Tibial artery (tissue), 4 donors: ENCODE measurements around the gene ZFX.
"Not testable (repeated sequence)": the region's sequence is repeated elsewhere in the genome, so short reads cannot be mapped to it uniquely, and the experiment has no call there.

Experiments used
- DNase-seq, 2 donors: peaks; one replicate each; pipeline ENCODE4 v3.0.0-alpha.2; 2019
- H3K27ac ChIP-seq, 2 donors: fragments of 200-600 bp; sonication (generic) in 1 of 2; 1 replicate in 1 of 2; 2 replicates in 1 of 2; pipeline ENCODE4 v1.5.1; 2018 to 2019; ENCODE audit warnings: mild to moderate bottlenecking in 1 of 2
- H3K27me3 ChIP-seq, 2 donors: fragments of 200-600 bp; sonication (generic) in 1 of 2; one replicate each; pipeline versions ENCODE4 v1.5.1 to v1.6.0; 2016 to 2019
- H3K36me3 ChIP-seq, 3 donors: fragments of 200-600 bp; sonication (generic) in 2 of 3; one replicate each; pipeline ENCODE4 v1.5.1; 2016 to 2019; ENCODE audit warnings: mild to moderate bottlenecking in 2 of 3
- H3K4me1 ChIP-seq, 4 donors: fragments of 200-600 bp; sonication (generic) in 2 of 4; 1 replicate in 3 of 4; 2 replicates in 1 of 4; pipeline ENCODE4 v1.5.1; 2016 to 2019
- H3K4me3 ChIP-seq, 2 donors: fragments of 200-600 bp; sonication (generic) in 1 of 2; 1 replicate in 1 of 2; 2 replicates in 1 of 2; pipeline ENCODE4 v1.5.1; 2018 to 2019; ENCODE audit warnings: mild to moderate bottlenecking in 2 of 2
- H3K9me3 ChIP-seq, 3 donors: fragments of 200-600 bp; sonication (generic) in 1 of 3; one replicate each; pipeline ENCODE4 v1.5.1; 2016 to 2019
- CTCF ChIP-seq, 2 experiments: fragments of 200-600 bp in 1 of 2; fragments of 450-650 bp in 1 of 2; IDR thresholded peaks; one replicate each; pipeline ENCODE4 v1.5.1; 2017 to 2019; ENCODE audit warnings: antibody characterized with exemption in 2 of 2, mild to moderate bottlenecking in 1 of 2, moderate library complexity in 1 of 2
- intact Hi-C: fragments of 100-400 bp; cut with DNase I; formaldehyde crosslinking; loops from one replicate; pipeline ENCODE4 v1.15.0; 2023; ENCODE audit warnings: low total_unique reads

Gene ZFX

GRCh38 chrX:24124244-24124799, 25.2 kb upstream of the ZFX start:
- no peaks in the 10 kb centered on the region for H3K9me3 ChIP-seq
- H3K4me3 ChIP-seq, result no peak overlapping the region
- intact Hi-C loops, result no loop called here
- no peaks in the 10 kb centered on the region for H3K36me3 ChIP-seq
- H3K27me3 ChIP-seq, result no peaks in the 10 kb centered on the region
- no peak for TF ChIP-seq CTCF (IDR thresholded peaks at IDR 0.05)
- no peak overlapping the region for H3K27ac ChIP-seq
- DNase-seq, result no peak
- no peaks in the 10 kb centered on the region for H3K4me1 ChIP-seq

- no peak overlapping the region for H3K4me3 ChIP-seq
- intact Hi-C loops, result no loop called here
- no peaks in the 10 kb centered on the region for H3K36me3 ChIP-seq
- H3K27me3 ChIP-seq, result no peaks in the 10 kb centered on the region
- no peaks in the 10 kb centered on the region for H3K9me3 ChIP-seq
- H3K27ac ChIP-seq, result no peak overlapping the region
- no peaks in the 10 kb centered on the region for H3K4me1 ChIP-seq
- TF ChIP-seq CTCF (IDR thresholded peaks at IDR 0.05), result no peak
- DNase-seq, result no peak
These were observed 24.4 kb upstream of the ZFX start for GRCh38 chrX:24125028-24125612.

GRCh38 chrX:24131476-24131875, 18.1 kb upstream of the ZFX start:
- no peak overlapping the region for H3K4me3 ChIP-seq
- no peaks in the 10 kb centered on the region for H3K4me1 ChIP-seq
- no peak for TF ChIP-seq CTCF (IDR thresholded peaks at IDR 0.05)
- no peaks in the 10 kb centered on the region for H3K27me3 ChIP-seq
- H3K36me3 ChIP-seq, result no peaks in the 10 kb centered on the region
- H3K27ac ChIP-seq, result no peak overlapping the region
- no peak for DNase-seq
- H3K9me3 ChIP-seq, result no peaks in the 10 kb centered on the region
- intact Hi-C loops, result no loop called here

- TF ChIP-seq CTCF (IDR thresholded peaks at IDR 0.05), result no peak
These were observed 16.2 kb upstream of the ZFX start for GRCh38 chrX:24133312-24133711.

GRCh38 chrX:24135768-24136167, 13.8 kb upstream of the ZFX start:
- intact Hi-C loops, H3K4me1 ChIP-seq, DNase-seq, H3K9me3 ChIP-seq, H3K4me3 ChIP-seq, H3K36me3 ChIP-seq, H3K27ac ChIP-seq, H3K27me3 ChIP-seq: not testable (repeated sequence)

More at GRCh38 chrX:24133312-24133711, 16.2 kb upstream of the ZFX start:
- no peak overlapping the region for H3K4me3 ChIP-seq
- no peaks in the 10 kb centered on the region for H3K4me1 ChIP-seq
- no peaks in the 10 kb centered on the region for H3K27me3 ChIP-seq
- H3K9me3 ChIP-seq, result no peaks in the 10 kb centered on the region
- H3K27ac ChIP-seq, result no peak overlapping the region
- intact Hi-C loops, result no loop called here
- DNase-seq, result no peak
- no peaks in the 10 kb centered on the region for H3K36me3 ChIP-seq

GRCh38 chrX:24137192-24137591, 12.3 kb upstream of the ZFX start:
- intact Hi-C loops, result no loop called here
- no peak for TF ChIP-seq CTCF (IDR thresholded peaks at IDR 0.05)

GRCh38 chrX:24143982-24144381, 5.5 kb upstream of the ZFX start:
- H3K9me3 ChIP-seq, H3K4me3 ChIP-seq, H3K27me3 ChIP-seq, intact Hi-C loops, H3K27ac ChIP-seq, H3K36me3 ChIP-seq, DNase-seq: not testable (repeated sequence)
- H3K4me1 ChIP-seq, result peaks cover 0 to 22% (median 9%) of the 10 kb centered on the region in 4 donors

More at GRCh38 chrX:24137192-24137591, 12.3 kb upstream of the ZFX start:
- no peaks in the 10 kb centered on the region for H3K9me3 ChIP-seq
- no peak for DNase-seq
- no peaks in the 10 kb centered on the region for H3K4me1 ChIP-seq
- H3K27ac ChIP-seq, result no peak overlapping the region
- no peaks in the 10 kb centered on the region for H3K36me3 ChIP-seq
- no peaks in the 10 kb centered on the region for H3K27me3 ChIP-seq
- no peak overlapping the region for H3K4me3 ChIP-seq
